HCT116 (cell line): ENCODE measurements around the gene MEIG1. TPM values are rescaled to one million over a fixed set of nuclear protein-coding genes. Genes with fewer than 3 reads are reported as not detected.

Experiments used
- ATAC-seq: fragments of 200-7000 bp; cut with Tn5 transposase; 2 replicates; pipeline ENCODE4 v1.9.1; 2020; ENCODE audit warnings: mild to moderate bottlenecking, moderate library complexity
- BruUV-seq: library from RNA; stranded (reverse); fragments of 400-500 nt; replicated peaks from 2 replicates; lab custom pipeline; 2021; lab: Mats Ljungman, UMichigan
- CTCF ChIA-PET: fragments of 300-600 bp; sonication (Branson Sonifier 250); formaldehyde crosslinking; loops from one replicate; lab custom pipeline; 2021; ENCODE audit warnings: antibody characterized with exemption; lab: Charles Lee
- POLR2A ChIA-PET: fragments of 300-600, 350-600 bp; sonication (Branson Sonifier 250); formaldehyde crosslinking; loops from one replicate; lab custom pipeline; 2021; ENCODE audit warnings: antibody characterized with exemption; lab: Charles Lee
- RAD21 ChIA-PET, 2 experiments: fragments of 300-600 bp; sonication (Branson Sonifier 250); formaldehyde crosslinking; loops; one replicate each; lab custom pipeline; 2023; ENCODE audit warnings: low total read pairs in 2 of 2; ENCODE audit not compliant: uncharacterized antibody in 2 of 2, unreplicated experiment in 2 of 2, low non-redundant PET in 1 of 2; lab: Charles Lee
- DNase-seq: peaks from one replicate; pipeline ENCODE4 v3.0.0-alpha.2; 2010; ENCODE audit warnings: low read depth, low spot score
- H2AFZ ChIP-seq: fragments of 200-600 bp; shearing (Covaris generic), sonication (generic); 2 replicates; pipeline ENCODE4 v1.6.1; 2017; ENCODE audit warnings: low read depth, mixed run types, mixed read lengths, antibody characterized with exemption, low read length; ENCODE audit not compliant: poor library complexity, severe bottlenecking
- H3K27ac ChIP-seq: 2 replicates; pipeline ENCODE4 v1.5.1; 2012; ENCODE audit warnings: low read depth, low read length
- H3K27me3 ChIP-seq: fragments of 200-600 bp; sonication (generic); 2 replicates; pipeline ENCODE4 v1.6.1; 2016; ENCODE audit warnings: mixed run types, low read length, mixed read lengths; ENCODE audit not compliant: insufficient read depth
- H3K36me3 ChIP-seq, 2 experiments: fragments of 200-500 bp in 1 of 2; fragments of 200-600 bp in 1 of 2; sonication (Bioruptor generic) in 1 of 2; sonication (generic) in 1 of 2; 2 replicates each; pipeline versions ENCODE4 v1.5.1 to v1.6.1; 2014 to 2016; ENCODE audit warnings: low read length in 2 of 2, inconsistent platforms in 1 of 2, mixed read lengths in 1 of 2, mixed run types in 1 of 2; ENCODE audit not compliant: insufficient read depth in 2 of 2, control insufficient read depth in 1 of 2
- H3K4me1 ChIP-seq, 2 experiments: fragments of 200-600 bp in 1 of 2; sonication (generic) in 1 of 2; 2 replicates each; pipeline versions ENCODE4 v1.5.1 to v1.6.1; 2012 to 2017; ENCODE audit warnings: low read length in 2 of 2, inconsistent platforms in 1 of 2, mild to moderate bottlenecking in 1 of 2, mixed read lengths in 1 of 2, mixed run types in 1 of 2, moderate library complexity in 1 of 2; ENCODE audit not compliant: insufficient read depth in 2 of 2, control insufficient read depth in 1 of 2
- H3K4me2 ChIP-seq: fragments of 200-600 bp; sonication (generic); 2 replicates; pipeline ENCODE4 v1.6.1; 2017; ENCODE audit warnings: mixed run types, low read length, mixed read lengths
- H3K4me3 ChIP-seq, 2 experiments: fragments of 200-600 bp in 1 of 2; sonication (generic) in 1 of 2; replicated peaks in 1 of 2; 2 replicates each; pipeline ENCODE4 v1.5.1; 2011 to 2016; ENCODE audit warnings: low read length in 2 of 2, control low read depth in 1 of 2, low read depth in 1 of 2, mild to moderate bottlenecking in 1 of 2, mixed read lengths in 1 of 2, mixed run types in 1 of 2
- H3K79me2 ChIP-seq: fragments of 200-600 bp; sonication (generic); 2 replicates; pipeline ENCODE4 v1.6.1; 2017; ENCODE audit warnings: mild to moderate bottlenecking, mixed run types, low read length, moderate library complexity, mixed read lengths; ENCODE audit not compliant: insufficient read depth
- H3K9ac ChIP-seq: fragments of 200-600 bp; sonication (generic); 2 replicates; pipeline ENCODE4 v1.6.1; 2016; ENCODE audit warnings: low read length, mixed read lengths
- H3K9me2 ChIP-seq: fragments of 200-600 bp; sonication (generic), shearing (Covaris generic); 2 replicates; pipeline ENCODE4 v1.6.1; 2017; ENCODE audit warnings: mixed run types, mild to moderate bottlenecking, moderate library complexity; ENCODE audit not compliant: insufficient read depth
- H3K9me3 ChIP-seq, 2 experiments: fragments of 200-500 bp in 1 of 2; fragments of 200-600 bp in 1 of 2; sonication (Bioruptor generic) in 1 of 2; sonication (generic) in 1 of 2; 2 replicates each; pipeline ENCODE4 v1.6.1; 2014 to 2017; ENCODE audit warnings: low read length in 2 of 2, mixed read lengths in 2 of 2, inconsistent platforms in 1 of 2, low read depth in 1 of 2, mild to moderate bottlenecking in 1 of 2, mixed run types in 1 of 2, moderate library complexity in 1 of 2; ENCODE audit not compliant: control insufficient read depth in 1 of 2, insufficient read depth in 1 of 2
- H4K20me1 ChIP-seq: fragments of 200-600 bp; sonication (generic), shearing (Covaris generic); 2 replicates; pipeline ENCODE4 v1.6.1; 2017; ENCODE audit warnings: mixed run types, mild to moderate bottlenecking, moderate library complexity; ENCODE audit not compliant: insufficient read depth
- CBX3 ChIP-seq: IDR thresholded peaks from 2 replicates; pipeline ENCODE4 v1.6.1; 2012; ENCODE audit warnings: low read depth
- CEBPB ChIP-seq: IDR thresholded peaks from 2 replicates; pipeline ENCODE4 v1.6.1; 2012; ENCODE audit warnings: low read depth
- CTCF ChIP-seq, 3 experiments: fragments of 200-600 bp in 1 of 3; sonication (generic) in 1 of 3; IDR thresholded peaks in 2 of 3; conservative IDR thresholded peaks in 1 of 3; 2 replicates each; pipeline ENCODE4 v1.5.1; 2012 to 2017; ENCODE audit warnings: low read depth in 2 of 3, low read length in 2 of 3, antibody characterized with exemption in 1 of 3, borderline replicate concordance in 1 of 3, control low read depth in 1 of 3, mild to moderate bottlenecking in 1 of 3, mixed read lengths in 1 of 3, mixed run types in 1 of 3, moderate library complexity in 1 of 3; ENCODE audit not compliant: insufficient read depth in 1 of 3
- ELF1 ChIP-seq: IDR thresholded peaks from 2 replicates; pipeline ENCODE4 v1.6.1; 2012; ENCODE audit warnings: low read depth, borderline replicate concordance
- EZH2 ChIP-seq: fragments of 200-600 bp; sonication (generic); IDR thresholded peaks from 2 replicates; pipeline ENCODE4 v1.6.1; 2017; ENCODE audit warnings: antibody characterized with exemption, mixed run types
- MAX ChIP-seq: IDR thresholded peaks from 2 replicates; pipeline ENCODE4 v1.6.1; 2012
- POLR2A ChIP-seq: IDR thresholded peaks from 2 replicates; pipeline ENCODE4 v1.7.0; 2011; ENCODE audit warnings: borderline replicate concordance; ENCODE audit not compliant: insufficient read depth, insufficient read length; ENCODE audit errors: extremely low read depth
- RAD21 ChIP-seq: IDR thresholded peaks from 2 replicates; pipeline ENCODE4 v1.6.1; 2012; ENCODE audit warnings: low read depth, mild to moderate bottlenecking
- YY1 ChIP-seq: IDR thresholded peaks from 2 replicates; pipeline ENCODE4 v1.6.1; 2011; ENCODE audit warnings: low read length, low read depth, moderate library complexity, mild to moderate bottlenecking; ENCODE audit not compliant: insufficient replicate concordance; ENCODE audit errors: extremely low read depth
- ZFX ChIP-seq: fragments of 450-650 bp; IDR thresholded peaks from 2 replicates; pipeline ENCODE4 v1.6.1; 2017
- ZNF274 ChIP-seq: fragments of 200-500 bp; sonication (Bioruptor generic); IDR thresholded peaks from 2 replicates; pipeline ENCODE4 v1.6.1; 2014; ENCODE audit warnings: mild to moderate bottlenecking, low read depth, low read length, inconsistent platforms
- intact Hi-C: fragments of 100-400 bp; cut with micrococcal nuclease; formaldehyde crosslinking; loops from 2 replicates; pipeline ENCODE4 v1.10.0; 2022
- total RNA-seq: library from RNA; stranded (reverse); gene quantifications from one replicate; pipeline ENCODE4 v1.2.1, GENCODE V29; 2021; ENCODE audit not compliant: unreplicated experiment
- TF ChIP-seq, protein P1 (sequence below): IDR thresholded peaks from 2 replicates; pipeline ENCODE4 v1.6.1; 2012

Gene MEIG1
- total RNA-seq, 1 experiment from 2014 or later: 1.4 TPM

- peaks cover 2 to 14% of the 10 kb centered on the region in 2 experiments; a peak in 2 of 4 replicates for H3K36me3 ChIP-seq
- peak overlapping the region; percentile 88 for H3K4me2 ChIP-seq
- ChIA-PET CTCF (interaction anchor here (0.8 to 2.0 kb wide), 2 partner anchors 116 to 152 kb away, joined by 3 to 9 read pairs; partner anchors contain the start of genes CDNF, HSPA14 and MSANTD7), POLR2A (interaction anchor here (0.7 to 1.7 kb wide), 2 partner anchors 21 to 115 kb away, joined by 3 to 5 read pairs; partner anchors contain the start of genes CDNF, HSPA14 and MSANTD7), RAD21 (no interaction called here)
- H3K4me3 ChIP-seq: peak overlapping the region; percentile 76 to 82
- H4K20me1 ChIP-seq: no peaks in the 10 kb centered on the region
- no peaks in the 10 kb centered on the region for H3K9me3 ChIP-seq
- H3K9ac ChIP-seq: peak overlapping the region; percentile 76
- peaks cover 9 to 18% of the 10 kb centered on the region in 2 experiments for H3K4me1 ChIP-seq
- DNase-seq (peak; percentile 22), ATAC-seq (peak; percentile 70)
- BruUV-seq: no TSS peak
- no peaks in the 10 kb centered on the region for H3K27me3 ChIP-seq
- intact Hi-C loops: loop anchor here (5.0 kb wide), 3 partner anchors 116 to 214 kb away; partner anchors contain the start of genes CDNF, HSPA14, MSANTD7 and NMT2
- peaks cover 59% of the 10 kb centered on the region for H3K79me2 ChIP-seq
- peak overlapping the region; percentile 59 for H2AFZ ChIP-seq
- H3K27ac ChIP-seq: peak overlapping the region; percentile 70
- H3K9me2 ChIP-seq: no peaks in the 10 kb centered on the region
- TF ChIP-seq ZFX (peak; percentile 38; the same call in 1 of the 2 replicates), RAD21 (no peak)
- TF ChIP-seq, all 23 proteins: peak for 1
These were observed 5.7 kb upstream of the MEIG1 start for GRCh38 chr10:14953424-14954000.

GRCh38 chr10:14954001-14954770 is 5.0 kb upstream of the MEIG1 start, which contains the start of gene DCLRE1C:
DCLRE1C (minus strand) TSS chr10:14954096; CDS start chr10:14954010, 86 bp downstream.
- Histone ChIP-seq H3K36me3 (peaks cover 0 to 9% of the 10 kb centered on the region in 2 experiments; a peak in 1 of 4 replicates), H4K20me1 (no peaks in the 10 kb centered on the region), H3K27ac (peak within 1 kb of the TSS; percentile 70), H3K4me1 (peaks cover 13 to 23% of the 10 kb centered on the region in 2 experiments), H3K4me3 (peak within 1 kb of the TSS; percentile 76 to 82), H3K9me2 (no peaks in the 10 kb centered on the region), H3K9ac (peak within 1 kb of the TSS; percentile 76), H3K27me3 (no peaks in the 10 kb centered on the region), H2AFZ (peak within 1 kb of the TSS; percentile 59), H3K79me2 (peaks cover 53% of the 10 kb centered on the region), H3K9me3 (no peaks in the 10 kb centered on the region), H3K4me2 (peak within 1 kb of the TSS; percentile 88)
- intact Hi-C loops: loop anchor here (2.0 to 5.0 kb wide), 4 partner anchors 75 to 213 kb away; partner anchors contain the start of genes CDNF, HSPA14, MSANTD7 and NMT2
- CTCF ChIA-PET: interaction anchor here (2.0 kb wide), 1 partner anchor 152 kb away, joined by 9 read pairs; no protein-coding TSS in a partner anchor
- ATAC-seq (peak; percentile 93), DNase-seq (peak; percentile 80)
- POLR2A ChIA-PET: interaction anchor here (0.7 to 1.7 kb wide), 2 partner anchors 22 to 116 kb away, joined by 3 to 5 read pairs; partner anchors contain the start of genes CDNF, HSPA14 and MSANTD7
- RAD21 ChIA-PET: no interaction called here
- TSS peak; percentile 95 for BruUV-seq
- no peak for TF ChIP-seq ZNF274
- peak; percentile 97 for TF ChIP-seq MAX
- no peak for TF ChIP-seq CTCF (IDR thresholded peaks at IDR 0.05 in 2 of 3, conservative IDR thresholded peaks at IDR 0.05 in 1 of 3; ENCODE audit: borderline replicate concordance in 1 of 3, insufficient read depth in 1 of 3, low read depth in 2 of 3, low read length in 2 of 3)
- TF ChIP-seq POLR2A: peak; percentile 86
- TF ChIP-seq CBX3: peak; percentile 88; the same call in 1 of the 2 replicates
- peak; percentile 98 for TF ChIP-seq ELF1
- TF ChIP-seq RAD21: no peak
- TF ChIP-seq, protein P1, sequence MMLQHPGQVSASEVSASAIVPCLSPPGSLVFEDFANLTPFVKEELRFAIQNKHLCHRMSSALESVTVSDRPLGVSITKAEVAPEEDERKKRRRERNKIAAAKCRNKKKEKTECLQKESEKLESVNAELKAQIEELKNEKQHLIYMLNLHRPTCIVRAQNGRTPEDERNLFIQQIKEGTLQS: no peak
- peak; percentile 39 for TF ChIP-seq YY1
- no peak for TF ChIP-seq CEBPB
- TF ChIP-seq EZH2: no peak
- 0 out of 2 replicates have a peak, but pooled peaks have one; percentile 33 for TF ChIP-seq ZFX
